Cardiac atrium fibroblast (primary cell): ENCODE results near the gene BET1L. TPM values are rescaled to one million over a fixed set of nuclear protein-coding genes. Genes with fewer than 3 reads are reported as not detected.

Source experiments
- total RNA-seq: library from RNA; depleted of rRNA; stranded (reverse); fragments of >200 nt; gene quantifications from 2 replicates; pipeline ENCODE4 v1.2.3, GENCODE V29; 2015

BET1L gene, protein sequence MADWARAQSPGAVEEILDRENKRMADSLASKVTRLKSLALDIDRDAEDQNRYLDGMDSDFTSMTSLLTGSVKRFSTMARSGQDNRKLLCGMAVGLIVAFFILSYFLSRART
- 50.9 and 52.7 TPM in 2 replicates for total RNA-seq

DNA sequence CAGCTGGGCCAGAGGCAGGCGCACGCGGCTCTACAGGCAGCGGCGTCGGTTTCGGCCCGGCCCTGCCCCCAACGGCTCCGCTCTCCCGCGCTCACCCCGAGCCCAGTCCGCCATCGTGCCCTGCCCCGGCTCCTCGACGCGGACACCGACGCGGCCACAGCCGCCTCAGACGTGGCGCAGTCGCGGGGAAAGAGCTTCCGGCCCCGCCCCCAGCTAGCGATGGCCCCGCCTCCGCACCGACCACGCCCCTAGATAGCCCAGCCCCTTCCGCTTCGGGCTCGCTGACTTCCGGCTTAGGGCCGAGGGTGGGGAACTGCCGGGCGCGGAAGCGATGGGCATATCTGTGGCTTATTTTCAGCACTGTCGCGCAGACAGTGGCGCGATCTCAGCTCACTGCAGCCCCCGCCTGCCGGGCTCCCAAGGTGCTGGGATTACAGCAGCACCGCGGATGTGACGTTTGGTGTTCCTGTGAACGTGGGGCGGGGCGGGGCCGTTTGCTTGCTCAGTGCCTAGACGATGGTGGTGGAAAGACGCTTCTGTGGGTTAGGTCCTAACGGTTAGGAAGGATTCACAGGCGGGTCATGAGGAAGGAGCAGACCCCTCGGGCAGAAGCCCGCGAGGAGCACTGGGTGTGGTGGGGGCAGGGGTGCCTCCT, at the start of gene BET1L, which contains the start of gene RIC8A:
TSS of gene BET1L (minus strand) at position 192 of the 655 bp plus-strand sequence. CDS start at position 114, 78 bp downstream.
TSS of gene RIC8A (plus strand) at position 501 of the 655 bp plus-strand sequence. CDS start 1,147 bp downstream, outside the sequence.

DNA sequence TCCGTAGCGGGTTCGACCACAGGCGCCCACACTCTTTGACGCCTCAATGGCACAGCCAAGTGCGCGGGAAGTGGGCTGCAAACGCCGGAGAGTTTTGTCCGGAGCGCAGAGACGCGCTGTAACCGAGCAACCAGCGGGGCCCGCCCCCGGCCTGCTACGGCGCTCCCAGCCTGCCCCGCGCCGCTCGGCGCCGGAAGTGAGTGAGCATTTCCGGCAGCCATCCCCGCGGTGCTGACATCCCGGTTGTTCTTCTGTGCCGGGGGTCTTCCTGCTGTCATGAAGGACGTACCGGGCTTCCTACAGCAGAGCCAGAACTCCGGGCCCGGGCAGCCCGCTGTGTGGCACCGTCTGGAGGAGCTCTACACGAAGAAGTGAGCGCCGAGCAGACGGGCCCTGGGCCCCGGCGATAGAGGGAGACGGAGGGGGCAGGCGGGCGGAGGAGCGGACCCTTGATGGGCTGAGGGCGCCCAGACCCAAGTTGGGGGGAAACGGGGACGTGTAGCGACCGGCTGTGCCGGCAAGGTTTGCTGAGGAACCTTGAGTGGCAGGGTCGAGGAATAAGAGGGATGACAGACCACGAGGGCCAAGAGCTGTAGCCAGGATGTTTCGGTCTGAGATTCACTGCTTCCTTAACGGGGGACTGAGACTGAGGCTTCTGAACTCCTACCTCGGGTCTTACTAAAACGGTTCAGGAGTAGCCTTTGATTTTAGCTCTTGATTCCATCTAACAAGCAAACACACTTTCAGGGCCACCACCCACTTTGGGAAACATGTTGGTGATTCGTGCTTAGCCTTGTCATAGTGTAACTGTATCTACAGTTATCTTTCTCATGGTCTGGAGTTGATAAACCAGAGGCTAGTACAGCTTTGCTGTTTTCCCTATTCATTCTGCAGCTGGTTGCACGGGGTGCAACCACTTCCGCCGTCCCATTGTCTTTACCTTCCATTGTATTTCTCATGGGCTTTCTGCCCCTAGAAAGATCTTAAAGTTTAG, 29.9 kb upstream of the BET1L start, which contains the start of gene PSMD13:
TSS of gene PSMD13 (plus strand) at position 203 of the 994 bp plus-strand sequence. CDS start at position 277, 74 bp downstream.

DNA sequence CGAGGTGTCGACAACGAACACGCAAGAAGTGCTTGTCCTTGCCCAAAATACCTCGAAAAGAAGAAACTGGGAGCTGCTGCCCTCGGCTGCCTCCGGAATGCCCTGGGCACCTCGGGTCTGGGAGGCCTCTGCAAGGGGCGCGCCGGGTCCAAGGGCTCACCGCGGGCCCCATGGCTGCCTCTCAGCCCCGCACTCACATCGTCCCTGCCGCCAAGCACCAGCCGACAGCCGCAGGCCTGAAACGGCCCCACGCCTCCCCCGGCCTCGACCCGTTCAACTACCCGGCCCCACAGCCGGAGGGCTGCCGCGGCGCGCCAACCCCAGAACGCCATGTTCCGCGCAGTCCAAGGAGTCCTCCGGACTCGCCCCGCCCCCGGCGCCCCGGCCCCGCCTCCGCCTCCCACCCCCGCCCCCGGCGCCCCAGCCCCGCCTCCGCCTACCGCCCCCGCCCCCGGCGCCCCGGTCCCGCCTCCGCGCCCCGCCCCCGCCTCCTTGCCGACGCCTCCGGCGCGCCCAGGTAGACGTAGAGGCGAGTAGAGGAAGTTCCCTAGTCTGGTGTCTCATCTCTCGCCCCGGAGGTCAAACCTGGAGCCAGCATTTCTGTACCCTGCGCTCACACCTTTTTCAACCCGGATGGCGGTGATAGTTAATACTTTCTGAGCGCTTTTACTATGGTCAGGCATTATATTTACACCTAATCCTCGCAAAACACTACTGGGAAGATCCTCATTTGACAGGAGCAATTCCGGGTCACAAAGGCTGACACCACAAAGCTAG, 29.0 kb upstream of the BET1L start, which contains the start of gene SIRT3:
TSS of gene SIRT3 (minus strand) at position 346 of the 777 bp plus-strand sequence. CDS start at position 332, 14 bp downstream.

DNA sequence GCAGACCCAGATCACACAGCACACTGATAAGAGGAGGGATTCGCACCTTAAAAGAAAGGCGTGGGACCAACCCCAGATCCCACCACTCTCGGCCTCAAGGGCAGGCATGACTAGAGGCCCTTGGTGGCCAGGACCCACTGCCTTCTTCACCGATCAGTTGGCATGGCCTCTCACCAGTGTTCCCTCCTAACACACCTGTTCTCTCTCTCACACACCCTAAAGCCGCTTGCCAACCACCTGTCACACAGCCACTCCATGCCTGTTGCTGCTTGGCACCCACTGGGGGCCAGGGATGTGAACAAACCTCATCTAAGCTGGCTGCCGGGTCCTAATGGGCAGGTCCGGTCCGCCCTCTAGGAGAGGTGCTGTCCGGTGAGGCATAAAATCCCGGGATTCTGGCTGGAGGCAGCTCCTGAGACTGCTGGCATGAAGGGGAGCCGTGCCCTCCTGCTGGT, 14.5 kb downstream of the BET1L start, which contains the start of gene SCGB1C1:
TSS of gene SCGB1C1 (plus strand) at position 405 of the 455 bp plus-strand sequence. CDS start at position 427, 22 bp downstream.

Other genes starting within 250 kb of the BET1L start
- gene SCGB1C1, start 14.3 kb downstream of the BET1L start, total RNA-seq = not detected in 2 replicates
- 73.5 and 136 TPM in 2 replicates for gene RIC8A, start 309 bp upstream of the BET1L start, total RNA-seq
- 5.5 and 16.6 TPM in 2 replicates for gene SIRT3, start 28.9 kb upstream of the BET1L start, total RNA-seq
- 115 and 132 TPM in 2 replicates for gene PSMD13, start 29.6 kb upstream of the BET1L start, total RNA-seq
- gene NLRP6, start 71.0 kb upstream of the BET1L start, total RNA-seq = not detected in 2 replicates
- gene PGGHG, start 81.7 kb upstream of the BET1L start, total RNA-seq = 16.7 and 34.8 TPM in 2 replicates
- gene IFITM5, start 92.1 kb upstream of the BET1L start, total RNA-seq = not detected in 2 replicates
- 478 and 666 TPM in 2 replicates for gene IFITM2, start 100.4 kb upstream of the BET1L start, total RNA-seq
- gene IFITM1, start 106.6 kb upstream of the BET1L start, total RNA-seq = 203 and 427 TPM in 2 replicates
- gene IFITM3, start 113.5 kb upstream of the BET1L start, total RNA-seq = 802 and 859 TPM in 2 replicates
- gene B4GALNT4, start 162.1 kb upstream of the BET1L start, total RNA-seq = 2.3 and 7.1 TPM in 2 replicates
- gene PKP3, start 186.8 kb upstream of the BET1L start, total RNA-seq = 0.54 and 3.2 TPM in 2 replicates
- 42.4 and 43.0 TPM in 2 replicates for gene SIGIRR, start 207.6 kb upstream of the BET1L start, total RNA-seq
- not detected in 2 replicates for gene ANO9, start 234.6 kb upstream of the BET1L start, total RNA-seq
- gene PTDSS2, start 242.9 kb upstream of the BET1L start, total RNA-seq = 36.3 and 40.8 TPM in 2 replicates